Esophagus squamous epithelium (tissue), 5 donors: ENCODE measurements around the gene MRPL51. TPM values are rescaled to one million over a fixed set of nuclear protein-coding genes. Genes with fewer than 3 reads are reported as not detected.

ENCODE experiments used
- DNase-seq: peaks from one replicate; lab custom pipeline; 2025; lab: John Stamatoyannopoulos, UW
- H3K27ac ChIP-seq, 4 donors: fragments of 200-600 bp; sonication (generic); one replicate each; pipeline ENCODE4 v1.5.1; 2016 to 2019; ENCODE audit warnings: mild to moderate bottlenecking in 1 of 4
- H3K27me3 ChIP-seq, 4 donors: fragments of 200-600 bp; sonication (generic); 1 replicate in 3 of 4; 2 replicates in 1 of 4; pipeline versions ENCODE4 v1.5.1 to v1.6.0; 2017 to 2021; ENCODE audit warnings: antibody characterized with exemption in 1 of 4
- H3K36me3 ChIP-seq, 3 donors: fragments of 200-600 bp; sonication (generic); one replicate each; pipeline ENCODE4 v1.5.1; 2016 to 2019
- H3K4me1 ChIP-seq, 3 donors: fragments of 200-600 bp; sonication (generic); one replicate each; pipeline ENCODE4 v1.5.1; 2017 to 2019
- H3K4me3 ChIP-seq, 4 donors: fragments of 200-600 bp; sonication (generic); 1 replicate in 3 of 4; 2 replicates in 1 of 4; pipeline ENCODE4 v1.5.1; 2016 to 2019; ENCODE audit warnings: mild to moderate bottlenecking in 2 of 4, moderate library complexity in 1 of 4
- H3K9me3 ChIP-seq, 3 donors: fragments of 200-600 bp; sonication (generic); one replicate each; pipeline ENCODE4 v1.5.1; 2016 to 2019
- POLR2A ChIP-seq, 4 donors: fragments of 450-650 bp; IDR thresholded peaks; one replicate each; pipeline ENCODE4 v1.6.1; 2017; ENCODE audit warnings: antibody characterized with exemption in 4 of 4, mild to moderate bottlenecking in 4 of 4, moderate library complexity in 3 of 4
- WGBS, 2 donors: methylation state at CpG; one replicate each; pipeline ENCODE4 v1.1.5; 2018; 5-methylcytosine and 5-hydroxymethylcytosine counted together
- intact Hi-C: fragments of 100-400 bp; cut with DNase I; formaldehyde crosslinking; loops from one replicate; pipeline ENCODE4 v1.15.0; 2022
- total RNA-seq, 4 donors: library from RNA; depleted of rRNA; stranded (reverse); fragments of >200 nt; gene quantifications; one replicate each; pipeline ENCODE4 v1.1.0, GENCODE V29; 2016
- TF ChIP-seq, protein P1 (sequence below), 6 experiments: fragments of 450-650 bp in 4 of 6; fragments of 200-600 bp in 2 of 6; sonication (generic) in 2 of 6; IDR thresholded peaks; one replicate each; pipeline ENCODE4 v1.5.1; 2016 to 2019; ENCODE audit warnings: antibody characterized with exemption in 6 of 6, mild to moderate bottlenecking in 4 of 6, moderate library complexity in 4 of 6
- donor health status: DM: yes; HTN: yes; CAD: no.

Gene MRPL51
- total RNA-seq, 4 donors from 2014 or later, result 36.3 to 95.5 (median 72.6) TPM

DNA sequence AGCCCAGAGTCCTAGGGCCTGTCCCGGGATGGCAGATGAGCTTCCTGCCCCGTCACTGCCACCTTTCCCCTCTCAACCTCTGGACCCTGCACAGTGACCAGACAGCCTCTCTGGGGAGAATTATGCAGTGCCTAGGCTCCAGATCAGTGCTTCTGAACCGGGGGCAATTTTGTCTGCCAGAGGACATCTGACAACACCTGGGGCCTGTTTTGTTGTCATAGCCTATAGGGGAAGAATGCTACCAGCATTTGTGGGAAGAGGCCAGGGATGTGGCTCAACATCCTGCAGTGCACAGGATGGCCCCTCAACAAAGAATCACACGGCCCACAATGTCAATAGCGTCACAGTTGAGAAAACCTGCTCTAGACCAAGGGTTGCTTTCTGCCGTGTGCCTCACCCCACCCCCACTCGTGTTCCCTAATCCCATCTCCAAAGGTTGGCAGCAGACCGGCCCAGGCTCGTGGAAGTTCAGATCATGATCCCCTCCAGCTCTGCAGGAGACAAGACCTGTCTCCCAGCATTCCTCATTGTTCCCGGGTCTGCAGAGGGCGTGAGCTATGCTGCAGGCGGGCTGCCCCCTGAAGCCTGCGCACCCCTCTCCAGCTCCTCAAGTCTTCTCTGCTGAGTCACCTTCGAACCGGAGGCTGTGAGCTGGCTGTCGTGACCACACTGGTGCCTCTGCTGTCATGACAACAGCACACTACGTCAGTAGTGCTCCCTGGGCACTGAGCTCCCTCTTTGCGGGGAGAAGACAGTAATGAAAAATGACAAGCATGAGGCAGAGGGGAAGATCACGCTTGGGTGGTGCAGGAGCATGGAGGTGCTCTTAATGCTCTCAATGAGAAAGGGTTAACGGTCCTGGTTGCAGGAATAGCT, 39.2 kb upstream of the MRPL51 start:
- intact Hi-C loops, result loop anchor here (10.0 kb wide), 1 partner anchor 57 kb away; the partner anchor contains the start of gene VAMP1
- DNase-seq, result no peak
- peaks cover 21 to 63% (median 45%) of the 10 kb centered on the region in 3 donors for H3K36me3 ChIP-seq

GRCh38 chr12:6530576-6531260, 37.7 kb upstream of the MRPL51 start:
- TF ChIP-seq, protein P1, sequence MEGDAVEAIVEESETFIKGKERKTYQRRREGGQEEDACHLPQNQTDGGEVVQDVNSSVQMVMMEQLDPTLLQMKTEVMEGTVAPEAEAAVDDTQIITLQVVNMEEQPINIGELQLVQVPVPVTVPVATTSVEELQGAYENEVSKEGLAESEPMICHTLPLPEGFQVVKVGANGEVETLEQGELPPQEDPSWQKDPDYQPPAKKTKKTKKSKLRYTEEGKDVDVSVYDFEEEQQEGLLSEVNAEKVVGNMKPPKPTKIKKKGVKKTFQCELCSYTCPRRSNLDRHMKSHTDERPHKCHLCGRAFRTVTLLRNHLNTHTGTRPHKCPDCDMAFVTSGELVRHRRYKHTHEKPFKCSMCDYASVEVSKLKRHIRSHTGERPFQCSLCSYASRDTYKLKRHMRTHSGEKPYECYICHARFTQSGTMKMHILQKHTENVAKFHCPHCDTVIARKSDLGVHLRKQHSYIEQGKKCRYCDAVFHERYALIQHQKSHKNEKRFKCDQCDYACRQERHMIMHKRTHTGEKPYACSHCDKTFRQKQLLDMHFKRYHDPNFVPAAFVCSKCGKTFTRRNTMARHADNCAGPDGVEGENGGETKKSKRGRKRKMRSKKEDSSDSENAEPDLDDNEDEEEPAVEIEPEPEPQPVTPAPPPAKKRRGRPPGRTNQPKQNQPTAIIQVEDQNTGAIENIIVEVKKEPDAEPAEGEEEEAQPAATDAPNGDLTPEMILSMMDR (IDR thresholded peaks at IDR 0.05), result no peak
- TF ChIP-seq POLR2A (IDR thresholded peaks at IDR 0.05), result no peak
- no peak overlapping the region for H3K4me3 ChIP-seq
- WGBS, 2 donors, result 89 to 92% methylated on average over 17 to 18 of the region's 18 CpGs
- H3K27me3 ChIP-seq, result no peaks in the 10 kb centered on the region
- H3K9me3 ChIP-seq, result no peaks in the 10 kb centered on the region
- H3K36me3 ChIP-seq, result peaks cover 5 to 63% (median 51%) of the 10 kb centered on the region in 3 donors
- no peak overlapping the region for H3K27ac ChIP-seq
- intact Hi-C loops, result loop anchor here (10.0 kb wide), 1 partner anchor 56 kb away; the partner anchor contains the start of gene VAMP1
- peaks cover 21 to 71% (median 40%) of the 10 kb centered on the region in 3 donors for H3K4me1 ChIP-seq
- DNase-seq, result no peak

More for the DNA sequence above, 39.2 kb upstream of the MRPL51 start:
- Histone ChIP-seq H3K4me1 (peaks cover 32 to 71% (median 48%) of the 10 kb centered on the region in 3 donors), H3K27me3 (no peaks in the 10 kb centered on the region), H3K27ac (peak overlapping the region; percentile 94 to 99 (median 98)), H3K4me3 (peak overlapping the region in 3 of 4 donors; percentile 90 to 99 (median 91)), H3K9me3 (no peaks in the 10 kb centered on the region)
- TF ChIP-seq, protein P1 (IDR thresholded peaks at IDR 0.05), result no peak
- peak in 1 of 4 donors; percentile 52 for TF ChIP-seq POLR2A (IDR thresholded peaks at IDR 0.05)
- WGBS, 2 donors, result 11% methylated on average over 8 to 10 of the region's 20 CpGs

DNA sequence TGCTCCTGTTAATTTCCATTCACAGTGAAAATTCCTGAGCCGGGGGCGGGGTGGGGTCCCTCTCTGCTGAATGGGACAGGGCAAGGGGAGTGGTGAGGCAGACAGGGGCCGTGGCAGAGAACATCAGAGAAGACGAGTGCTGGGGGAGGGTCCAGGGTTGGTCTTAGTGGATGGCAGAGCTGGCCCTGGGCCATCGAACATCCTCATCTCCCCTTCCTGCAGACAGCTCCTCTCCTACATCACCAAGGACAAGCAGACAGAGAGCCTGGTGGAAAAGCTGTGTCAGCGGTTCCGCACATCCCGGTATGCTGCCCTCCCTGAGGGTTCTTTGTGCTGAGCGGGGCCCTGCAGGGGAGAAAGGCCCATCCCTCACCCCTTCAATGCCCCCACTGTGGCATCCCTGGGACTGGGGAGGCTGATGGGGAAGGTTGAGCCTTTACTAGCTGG, 36.3 kb upstream of the MRPL51 start:
- Histone ChIP-seq H3K4me3 (no peak overlapping the region), H3K27me3 (no peaks in the 10 kb centered on the region), H3K36me3 (peaks cover 4 to 74% (median 61%) of the 10 kb centered on the region in 3 donors), H3K9me3 (no peaks in the 10 kb centered on the region), H3K4me1 (peaks cover 18 to 68% (median 38%) of the 10 kb centered on the region in 3 donors), H3K27ac (peak overlapping the region; percentile 24 to 78 (median 50))
- 31 to 63% methylated on average over 3 to 4 of the region's 9 CpGs for WGBS, 2 donors
- intact Hi-C loops, result no loop called here
- DNase-seq, result no peak
- no peak for TF ChIP-seq POLR2A (IDR thresholded peaks at IDR 0.05)
- TF ChIP-seq, protein P1 (IDR thresholded peaks at IDR 0.05), result no peak

- Histone ChIP-seq H3K9me3 (no peaks in the 10 kb centered on the region), H3K4me3 (no peak overlapping the region), H3K4me1 (peaks cover 18 to 66% (median 38%) of the 10 kb centered on the region in 3 donors), H3K27ac (peak overlapping the region; percentile 27 to 78 (median 50)), H3K36me3 (peaks cover 4 to 80% (median 67%) of the 10 kb centered on the region in 3 donors), H3K27me3 (no peaks in the 10 kb centered on the region)
- 45 to 66% methylated on average over 11 to 15 of the region's 17 CpGs for WGBS, 2 donors
- DNase-seq, result no peak
- TF ChIP-seq POLR2A (IDR thresholded peaks at IDR 0.05), result no peak
- TF ChIP-seq, protein P1 (IDR thresholded peaks at IDR 0.05), result no peak
- intact Hi-C loops, result no loop called here
Observed at GRCh38 chr12:6528539-6529235, 35.6 kb upstream of the MRPL51 start.
